NCI-H1417 (cell line): ENCODE results near the gene MRTFA.
"Not testable (repeated sequence)": the region's sequence is repeated elsewhere in the genome, so short reads cannot be mapped to it uniquely, and the experiment has no call there.

Source experiments
- DNase-seq, 3 experiments: peaks; one replicate each; lab custom pipeline; 2025; lab: John Stamatoyannopoulos, UW

The MRTFA gene

DNA sequence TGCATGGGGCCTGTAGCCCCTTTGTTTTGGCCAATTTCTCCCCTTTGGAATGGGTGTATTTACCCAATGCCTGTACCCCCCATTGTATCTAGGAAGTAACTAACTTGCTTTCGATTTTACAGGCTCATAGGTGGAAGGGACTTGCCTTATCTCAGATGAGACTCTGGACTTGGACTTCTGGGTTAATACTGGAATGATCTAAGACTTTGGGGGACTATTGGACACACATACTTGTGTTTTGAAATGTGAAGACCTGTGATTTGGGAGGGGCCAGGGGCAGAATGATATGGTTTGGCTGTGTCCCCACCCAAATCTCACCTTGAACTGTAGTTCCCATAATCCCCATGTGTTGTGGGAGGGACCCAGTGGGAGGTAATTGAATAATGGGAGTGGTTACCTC is 82.5 kb downstream of the MRTFA start:
- DNase-seq: not testable (repeated sequence)

- DNase-seq: peak in 1 of 3 experiments; percentile 1
Observed at GRCh38 chr22:40553014-40553554, 83.4 kb downstream of the MRTFA start.

GRCh38 chr22:40552070-40552469 is 84.4 kb downstream of the MRTFA start:
- no peak for DNase-seq

DNA sequence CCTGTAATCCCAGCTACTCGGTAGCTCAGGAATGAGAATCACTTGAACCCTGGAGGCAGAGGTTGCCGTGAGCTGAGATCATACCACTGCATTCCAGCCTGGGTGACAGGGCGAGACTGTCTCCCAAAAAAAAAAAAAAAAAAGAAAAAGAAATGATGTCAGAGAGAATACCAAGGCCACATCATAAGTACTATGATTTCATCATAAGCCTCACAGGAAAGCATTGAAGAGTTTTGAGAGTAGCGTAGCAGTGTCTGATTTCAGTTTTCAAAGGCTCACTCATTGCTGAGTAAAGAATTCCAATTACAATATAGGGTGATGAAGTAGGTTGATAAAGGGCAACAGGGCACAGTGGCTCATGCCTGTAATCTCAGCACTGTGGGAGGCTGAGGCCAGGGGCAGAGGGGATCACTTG is 88.8 kb downstream of the MRTFA start:
- DNase-seq: no peak

- DNase-seq: no peak
Observed at GRCh38 chr22:40544758-40545157, 91.8 kb downstream of the MRTFA start.

- no peak for DNase-seq
Observed at GRCh38 chr22:40542821-40543540, 93.5 kb downstream of the MRTFA start.

- peak in 1 of 3 experiments; percentile 3 for DNase-seq
Observed at GRCh38 chr22:40541300-40541699, 95.2 kb downstream of the MRTFA start.

DNA sequence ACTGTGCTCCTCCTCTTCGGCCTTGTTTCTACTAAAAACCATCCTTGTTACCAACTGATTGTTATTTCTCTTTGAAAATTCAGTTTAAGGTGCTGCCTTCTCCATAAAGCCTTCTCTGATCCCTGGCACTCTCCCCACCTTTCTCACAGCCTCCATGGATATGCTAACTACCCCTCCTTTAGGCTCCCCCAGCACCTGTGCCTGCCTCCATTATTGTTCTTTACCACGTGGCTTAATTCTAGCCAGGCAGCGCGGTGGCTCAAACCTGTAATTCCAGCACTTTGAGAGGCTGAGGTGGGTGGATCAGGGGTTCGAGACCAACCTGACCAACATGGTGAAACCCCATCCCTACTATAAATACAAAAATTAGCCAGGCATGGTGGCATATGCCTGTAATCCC is 96.3 kb downstream of the MRTFA start:
- DNase-seq: no peak

GRCh38 chr22:40536149-40536548 is 100.4 kb downstream of the MRTFA start:
- not testable (repeated sequence) for DNase-seq

- no peak for DNase-seq
Observed at GRCh38 chr22:40535642-40536041, 100.9 kb downstream of the MRTFA start.

DNA sequence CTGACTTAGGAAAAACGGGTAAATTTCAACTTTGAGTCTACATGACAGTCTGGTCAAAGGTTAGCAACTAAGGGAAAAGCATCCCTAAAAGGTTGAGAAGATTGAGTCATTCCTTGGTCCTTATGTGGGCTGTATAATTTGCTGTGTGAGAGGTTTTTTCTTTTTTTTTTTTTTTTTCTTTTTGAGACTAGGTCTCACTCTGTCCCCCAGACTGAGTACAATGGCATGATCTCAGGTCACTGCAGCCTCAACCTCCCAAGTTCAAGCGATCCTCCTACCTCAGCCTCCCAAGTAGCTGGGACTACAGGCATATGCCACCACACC is 101.4 kb downstream of the MRTFA start:
- no peak for DNase-seq

GRCh38 chr22:40534379-40535188 is 101.9 kb downstream of the MRTFA start:
- DNase-seq: no peak

GRCh38 chr22:40533712-40534378 is 102.7 kb downstream of the MRTFA start:
- DNase-seq: peak in 2 of 3 experiments; percentile 28 to 45

GRCh38 chr22:40531951-40532900 is 104.3 kb downstream of the MRTFA start:
- no peak for DNase-seq

DNA sequence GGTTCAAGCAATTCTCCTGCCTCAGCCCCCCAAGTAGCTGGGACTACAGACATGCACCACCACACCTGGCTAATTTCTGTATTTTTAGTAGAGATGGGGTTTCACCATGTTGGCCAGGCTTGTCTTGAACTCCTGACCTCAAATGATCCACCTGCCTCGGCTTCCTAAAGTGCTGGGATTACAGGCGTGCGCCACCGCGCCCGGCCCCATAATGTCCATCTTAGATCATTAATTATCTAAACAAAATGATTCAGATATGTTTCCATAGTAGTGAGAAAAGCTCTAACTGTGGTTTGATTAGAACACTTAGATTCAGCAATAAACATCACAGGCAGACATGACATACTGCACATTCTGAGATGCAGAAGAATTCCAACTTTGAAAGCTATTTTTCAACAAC is 106.1 kb downstream of the MRTFA start:
- DNase-seq: not testable (repeated sequence)

DNA sequence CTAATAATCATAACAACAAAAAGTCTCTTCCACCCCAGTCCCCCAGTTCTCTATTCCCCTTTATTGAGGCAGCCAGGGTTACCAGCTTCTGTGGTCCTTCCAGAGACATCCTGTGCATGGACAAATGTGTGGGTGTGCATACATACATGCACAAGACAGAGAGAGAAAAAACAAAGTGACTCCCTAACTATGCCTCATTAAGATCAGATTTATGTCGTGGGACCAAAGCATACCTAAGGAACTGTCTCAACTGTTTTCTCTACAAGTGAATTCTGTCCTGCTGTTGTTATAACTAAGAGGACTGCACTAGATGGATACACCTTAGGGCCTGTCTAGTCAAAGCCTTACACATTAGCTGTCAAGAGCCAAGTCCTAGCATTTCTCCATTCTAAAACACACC is 106.7 kb downstream of the MRTFA start:
- no peak for DNase-seq

GRCh38 chr22:40526960-40527359 is 109.6 kb downstream of the MRTFA start:
- no peak for DNase-seq

DNA sequence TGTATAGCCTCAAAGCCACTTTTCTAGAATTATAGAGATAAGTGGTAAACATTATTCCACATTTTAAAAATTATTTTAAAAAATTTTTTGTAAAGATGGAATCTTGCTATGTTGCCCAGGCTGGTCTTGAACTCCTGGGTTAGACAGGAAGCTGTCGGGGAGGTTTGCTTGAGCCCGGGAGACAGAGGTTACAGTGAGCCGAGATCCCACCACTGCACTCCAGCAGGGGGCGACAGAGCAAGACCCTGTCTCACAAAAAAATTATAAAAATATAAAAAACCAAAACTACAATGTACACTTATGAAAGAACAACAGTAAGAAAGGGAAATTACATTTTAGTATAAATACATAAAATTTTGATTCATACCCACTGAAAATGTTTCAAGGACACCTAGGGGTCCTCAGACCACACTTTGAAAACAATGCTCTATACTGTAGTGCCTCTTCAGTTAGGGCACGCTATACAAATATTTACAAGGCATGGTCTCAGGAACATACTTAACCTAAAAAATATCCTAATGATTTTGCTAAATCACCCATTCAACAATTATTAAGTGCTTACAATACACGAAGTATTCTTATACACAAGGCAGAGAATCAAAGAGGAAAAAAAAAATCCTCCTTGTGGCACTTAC is 111.2 kb downstream of the MRTFA start:
- DNase-seq: peak in 1 of 3 experiments; percentile 43

GRCh38 chr22:40524392-40525249 is 111.9 kb downstream of the MRTFA start:
- DNase-seq: peak in 1 of 3 experiments; percentile 3

DNA sequence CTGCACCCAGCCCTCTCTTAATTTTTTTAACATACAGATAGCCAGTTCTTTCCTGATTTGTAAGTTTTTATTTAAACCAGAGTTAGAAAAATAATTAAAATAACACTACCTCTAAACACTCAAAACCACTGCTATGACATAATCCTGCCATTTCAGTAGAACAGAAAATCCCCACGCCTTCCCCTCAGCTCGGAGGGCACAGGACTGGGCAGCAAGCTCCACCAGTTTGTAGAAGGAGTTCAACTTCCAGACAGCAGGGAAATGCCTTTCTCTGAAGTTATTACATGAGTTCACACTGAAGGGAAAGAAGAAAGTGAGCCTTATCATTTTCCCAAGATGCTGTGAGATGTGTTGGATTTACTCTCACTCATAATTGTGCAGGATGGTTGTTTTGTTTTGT is 114.4 kb downstream of the MRTFA start:
- no peak for DNase-seq
